Activated CD8-positive, alpha-beta T cell treated with anti-CD3 and anti-CD28 coated beads for 36 hours (primary cell): ENCODE data around the gene USP51. TPM values are rescaled to one million over a fixed set of nuclear protein-coding genes. Genes with fewer than 3 reads are reported as not detected.
A peak's percentile ranks its signal among the peaks of the same experiment; 100 is the strongest.
"Not testable (repeated sequence)": the region's sequence is repeated elsewhere in the genome, so short reads cannot be mapped to it uniquely, and the experiment has no call there.

Experiments used
- ATAC-seq: fragments of 200-7000 bp; cut with Tn5 transposase; one replicate; pipeline ENCODE4 v1.10.0; 2021; ENCODE audit warnings: mild to moderate bottlenecking, moderate library complexity
- CTCF ChIA-PET: fragments of 350-600 bp; sonication (Branson Sonifier 250); formaldehyde crosslinking; loops from one replicate; lab custom pipeline; 2021; ENCODE audit warnings: antibody characterized with exemption; lab: Charles Lee
- POLR2A ChIA-PET: fragments of 350-600 bp; sonication (Branson Sonifier 250); formaldehyde crosslinking; loops from one replicate; lab custom pipeline; 2021; ENCODE audit warnings: antibody characterized with exemption; lab: Charles Lee
- DNase-seq: peaks from one replicate; pipeline ENCODE4 v3.0.0-alpha.2; 2020
- H3K27ac Mint-ChIP-seq: one replicate; pipeline ENCODE4 v1.8.0; 2021; ENCODE audit warnings: mild to moderate bottlenecking, mixed read lengths
- H3K27me3 Mint-ChIP-seq: one replicate; pipeline ENCODE4 v1.8.0; 2021; ENCODE audit warnings: mixed read lengths
- H3K36me3 Mint-ChIP-seq: one replicate; pipeline ENCODE4 v1.8.0; 2021; ENCODE audit warnings: low read depth, mixed read lengths
- H3K4me1 Mint-ChIP-seq: one replicate; pipeline ENCODE4 v1.8.0; 2021; ENCODE audit warnings: low read depth, mixed read lengths
- H3K4me3 Mint-ChIP-seq: one replicate; pipeline ENCODE4 v1.8.0; 2021; ENCODE audit warnings: mild to moderate bottlenecking, moderate library complexity, mixed read lengths
- H3K9me3 Mint-ChIP-seq: one replicate; pipeline ENCODE4 v1.8.0; 2021; ENCODE audit warnings: mixed read lengths
- CTCF ChIP-seq: fragments of 200-600 bp; IDR thresholded peaks from one replicate; pipeline ENCODE4 v1.8.0; 2022; ENCODE audit warnings: antibody characterized with exemption, mild to moderate bottlenecking
- intact Hi-C: fragments of 100-400 bp; cut with micrococcal nuclease; formaldehyde crosslinking; loops from one replicate; pipeline ENCODE4 v1.10.0; 2022
- total RNA-seq, 2 experiments: library from RNA; stranded (reverse); gene quantifications; one replicate each; pipeline ENCODE4 v1.2.3, GENCODE V29; 2021

Gene USP51
- total RNA-seq, 2 experiments from 2014 or later, result 1.2 to 1.5 TPM

- H3K36me3 Mint-ChIP-seq, POLR2A ChIA-PET, H3K4me1 Mint-ChIP-seq, intact Hi-C loops, H3K9me3 Mint-ChIP-seq, H3K27me3 Mint-ChIP-seq, CTCF ChIA-PET, ATAC-seq, H3K27ac Mint-ChIP-seq, H3K4me3 Mint-ChIP-seq, DNase-seq: not testable (repeated sequence)
These were observed 23.5 kb upstream of the USP51 start for GRCh38 chrX:55513045-55513737.

- peak; percentile 42 for ATAC-seq
- H3K4me1 Mint-ChIP-seq, POLR2A ChIA-PET, DNase-seq, CTCF ChIA-PET, H3K9me3 Mint-ChIP-seq, H3K4me3 Mint-ChIP-seq, H3K27me3 Mint-ChIP-seq, H3K36me3 Mint-ChIP-seq, H3K27ac Mint-ChIP-seq, intact Hi-C loops: not testable (repeated sequence)
These were observed 18.9 kb upstream of the USP51 start for GRCh38 chrX:55508410-55509152.

GRCh38 chrX:55507699-55508098 lies 18.1 kb upstream of the USP51 start:
- POLR2A ChIA-PET, result not testable (repeated sequence)

GRCh38 chrX:55507010-55507409 lies 17.4 kb upstream of the USP51 start:
- DNase-seq, H3K27me3 Mint-ChIP-seq, H3K9me3 Mint-ChIP-seq, H3K4me3 Mint-ChIP-seq, POLR2A ChIA-PET, H3K4me1 Mint-ChIP-seq, ATAC-seq, H3K36me3 Mint-ChIP-seq, CTCF ChIA-PET, H3K27ac Mint-ChIP-seq, intact Hi-C loops: not testable (repeated sequence)

More at GRCh38 chrX:55507699-55508098, 18.1 kb upstream of the USP51 start:
- H3K9me3 Mint-ChIP-seq, H3K36me3 Mint-ChIP-seq, ATAC-seq, DNase-seq, H3K4me1 Mint-ChIP-seq, intact Hi-C loops, CTCF ChIA-PET, H3K27me3 Mint-ChIP-seq, H3K27ac Mint-ChIP-seq, H3K4me3 Mint-ChIP-seq: not testable (repeated sequence)

- Mint-ChIP-seq H3K27ac (no peak overlapping the region), H3K27me3 (no peaks in the 10 kb centered on the region), H3K4me1 (peaks cover 8% of the 10 kb centered on the region), H3K4me3 (no peak overlapping the region), H3K9me3 (no peaks in the 10 kb centered on the region), H3K36me3 (peaks cover 3% of the 10 kb centered on the region)
- POLR2A ChIA-PET, result no interaction called here
- TF ChIP-seq CTCF, result no peak
- no peak for ATAC-seq
- intact Hi-C loops, result no loop called here
- DNase-seq, result no peak
- CTCF ChIA-PET, result no interaction called here
These were observed 1.3 kb upstream of the USP51 start for GRCh38 chrX:55490974-55491373.

GRCh38 chrX:55490121-55490520 lies 473 bp upstream of the USP51 start:
- H3K4me3 Mint-ChIP-seq, result peak overlapping the region; percentile 87
- H3K9me3 Mint-ChIP-seq, result no peaks in the 10 kb centered on the region
- DNase-seq, result no peak
- H3K27me3 Mint-ChIP-seq, result no peaks in the 10 kb centered on the region
- ChIA-PET POLR2A (no interaction called here), CTCF (interaction anchor here (0.6 kb wide), 1 partner anchor 64 kb away, joined by 3 read pairs; no protein-coding TSS in a partner anchor)
- ATAC-seq, result no peak
- intact Hi-C loops, result no loop called here
- H3K4me1 Mint-ChIP-seq, result peaks cover 8% of the 10 kb centered on the region
- H3K27ac Mint-ChIP-seq, result peak overlapping the region; percentile 95
- H3K36me3 Mint-ChIP-seq, result peaks cover 3% of the 10 kb centered on the region
- no peak for TF ChIP-seq CTCF
